Rectal smooth muscle tissue (tissue), 1 donor: ENCODE measurements around the gene FOXP1.
A peak's percentile ranks its signal among the peaks of the same experiment; 100 is the strongest.

ENCODE experiments used
- H3K27ac ChIP-seq: one replicate; pipeline ENCODE4 v1.7.0; 2013; ENCODE audit warnings: low read depth, low read length, inconsistent platforms
- H3K27me3 ChIP-seq: one replicate; pipeline ENCODE4 v1.7.0; 2013; ENCODE audit warnings: low read length; ENCODE audit not compliant: control insufficient read depth, insufficient read depth
- H3K36me3 ChIP-seq: one replicate; pipeline ENCODE4 v1.7.0; 2013; ENCODE audit warnings: low read length; ENCODE audit not compliant: control insufficient read depth, insufficient read depth
- H3K4me1 ChIP-seq: one replicate; pipeline ENCODE4 v1.7.0; 2013; ENCODE audit warnings: low read length; ENCODE audit not compliant: control insufficient read depth, insufficient read depth
- H3K4me3 ChIP-seq: one replicate; pipeline ENCODE4 v1.7.0; 2013; ENCODE audit warnings: low read length
- H3K9ac ChIP-seq: one replicate; pipeline ENCODE4 v1.7.0; 2013; ENCODE audit warnings: low read length

The FOXP1 gene

GRCh38 chr3:71398157-71398836 lies 185.2 kb downstream of the FOXP1 start:
- H3K4me1 ChIP-seq = no peaks in the 10 kb centered on the region
- no peaks in the 10 kb centered on the region for H3K27me3 ChIP-seq
- H3K4me3 ChIP-seq = no peak overlapping the region
- no peak overlapping the region for H3K9ac ChIP-seq
- no peaks in the 10 kb centered on the region for H3K36me3 ChIP-seq
- no peak overlapping the region for H3K27ac ChIP-seq

- no peak overlapping the region for H3K9ac ChIP-seq
- H3K27me3 ChIP-seq = no peaks in the 10 kb centered on the region
- no peaks in the 10 kb centered on the region for H3K4me1 ChIP-seq
- no peak overlapping the region for H3K4me3 ChIP-seq
- H3K27ac ChIP-seq = no peak overlapping the region
- H3K36me3 ChIP-seq = no peaks in the 10 kb centered on the region
Observed at GRCh38 chr3:71397726-71398125, 185.8 kb downstream of the FOXP1 start.

- Histone ChIP-seq H3K27ac (no peak overlapping the region), H3K4me3 (no peak overlapping the region), H3K36me3 (no peaks in the 10 kb centered on the region), H3K4me1 (no peaks in the 10 kb centered on the region), H3K27me3 (no peaks in the 10 kb centered on the region), H3K9ac (no peak overlapping the region)
Observed at GRCh38 chr3:71397046-71397445, 186.5 kb downstream of the FOXP1 start.

- H3K27ac ChIP-seq = no peak overlapping the region
- no peak overlapping the region for H3K9ac ChIP-seq
- H3K4me1 ChIP-seq = no peaks in the 10 kb centered on the region
- no peak overlapping the region for H3K4me3 ChIP-seq
- H3K27me3 ChIP-seq = no peaks in the 10 kb centered on the region
- H3K36me3 ChIP-seq = no peaks in the 10 kb centered on the region
Observed at GRCh38 chr3:71395927-71396695, 187.4 kb downstream of the FOXP1 start.

- Histone ChIP-seq H3K4me1 (no peaks in the 10 kb centered on the region), H3K27ac (no peak overlapping the region), H3K36me3 (no peaks in the 10 kb centered on the region), H3K9ac (no peak overlapping the region), H3K27me3 (no peaks in the 10 kb centered on the region), H3K4me3 (no peak overlapping the region)
Observed at GRCh38 chr3:71395470-71395869, 188.1 kb downstream of the FOXP1 start.

- H3K27me3 ChIP-seq = no peaks in the 10 kb centered on the region
- H3K27ac ChIP-seq = no peak overlapping the region
- no peaks in the 10 kb centered on the region for H3K36me3 ChIP-seq
- peaks cover 4% of the 10 kb centered on the region for H3K4me1 ChIP-seq
- no peak overlapping the region for H3K4me3 ChIP-seq
- H3K9ac ChIP-seq = no peak overlapping the region
Observed at GRCh38 chr3:71393745-71394144, 189.8 kb downstream of the FOXP1 start.

- Histone ChIP-seq H3K36me3 (no peaks in the 10 kb centered on the region), H3K27me3 (no peaks in the 10 kb centered on the region), H3K9ac (no peak overlapping the region), H3K4me1 (peaks cover 7% of the 10 kb centered on the region), H3K27ac (no peak overlapping the region), H3K4me3 (no peak overlapping the region)
Observed at GRCh38 chr3:71393093-71393492, 190.4 kb downstream of the FOXP1 start.

GRCh38 chr3:71392251-71392650 lies 191.3 kb downstream of the FOXP1 start:
- Histone ChIP-seq H3K36me3 (no peaks in the 10 kb centered on the region), H3K27me3 (no peaks in the 10 kb centered on the region), H3K9ac (no peak overlapping the region), H3K27ac (no peak overlapping the region), H3K4me3 (no peak overlapping the region), H3K4me1 (peaks cover 7% of the 10 kb centered on the region)

GRCh38 chr3:71391361-71391760 lies 192.2 kb downstream of the FOXP1 start:
- Histone ChIP-seq H3K36me3 (no peaks in the 10 kb centered on the region), H3K27ac (no peak overlapping the region), H3K4me3 (no peak overlapping the region), H3K4me1 (peaks cover 7% of the 10 kb centered on the region), H3K9ac (no peak overlapping the region), H3K27me3 (no peaks in the 10 kb centered on the region)

- Histone ChIP-seq H3K9ac (no peak overlapping the region), H3K4me1 (peaks cover 7% of the 10 kb centered on the region), H3K4me3 (peak overlapping the region; percentile 37), H3K27me3 (no peaks in the 10 kb centered on the region), H3K27ac (peak overlapping the region; percentile 54), H3K36me3 (no peaks in the 10 kb centered on the region)
Observed at GRCh38 chr3:71389911-71390573, 193.5 kb downstream of the FOXP1 start.

- Histone ChIP-seq H3K27ac (no peak overlapping the region), H3K4me3 (no peak overlapping the region), H3K27me3 (no peaks in the 10 kb centered on the region), H3K4me1 (peaks cover 14% of the 10 kb centered on the region), H3K9ac (no peak overlapping the region), H3K36me3 (no peaks in the 10 kb centered on the region)
Observed at GRCh38 chr3:71389191-71389590, 194.3 kb downstream of the FOXP1 start.

GRCh38 chr3:71388535-71389120 lies 194.9 kb downstream of the FOXP1 start:
- Histone ChIP-seq H3K27ac (no peak overlapping the region), H3K27me3 (no peaks in the 10 kb centered on the region), H3K36me3 (no peaks in the 10 kb centered on the region), H3K4me3 (no peak overlapping the region), H3K4me1 (peaks cover 14% of the 10 kb centered on the region), H3K9ac (no peak overlapping the region)
